Glutamatergic neuron (in vitro differentiated cells): ENCODE data around the gene TTLL1. TPM values are rescaled to one million over a fixed set of nuclear protein-coding genes. Genes with fewer than 3 reads are reported as not detected.

Experiments
- DNase-seq: peaks from one replicate; pipeline ENCODE4 v3.0.0; 2022
- H3K27ac Mint-ChIP-seq: one replicate; pipeline ENCODE4 v1.8.0; 2020; ENCODE audit warnings: mild to moderate bottlenecking, mixed read lengths, inconsistent platforms; ENCODE audit not compliant: unreplicated experiment
- H3K27me3 Mint-ChIP-seq: one replicate; pipeline ENCODE4 v1.8.0; 2020; ENCODE audit warnings: mild to moderate bottlenecking, moderate library complexity, mixed read lengths, inconsistent platforms; ENCODE audit not compliant: unreplicated experiment
- H3K36me3 Mint-ChIP-seq: one replicate; pipeline ENCODE4 v1.8.0; 2020; ENCODE audit warnings: mild to moderate bottlenecking, mixed read lengths, inconsistent platforms; ENCODE audit not compliant: unreplicated experiment
- H3K4me1 Mint-ChIP-seq: one replicate; pipeline ENCODE4 v1.8.0; 2020; ENCODE audit warnings: mild to moderate bottlenecking, low read depth, mixed read lengths, inconsistent platforms; ENCODE audit not compliant: unreplicated experiment
- H3K4me3 Mint-ChIP-seq: one replicate; pipeline ENCODE4 v1.8.0; 2020; ENCODE audit warnings: mild to moderate bottlenecking, mixed read lengths, inconsistent platforms; ENCODE audit not compliant: unreplicated experiment
- H3K9me3 Mint-ChIP-seq: one replicate; pipeline ENCODE4 v1.8.0; 2020; ENCODE audit warnings: mild to moderate bottlenecking, moderate library complexity, mixed read lengths, inconsistent platforms; ENCODE audit not compliant: unreplicated experiment
- CTCF ChIP-seq: fragments of 200-600 bp; sonication (generic); IDR thresholded peaks from one replicate; pipeline ENCODE4 v1.5.0; 2021; ENCODE audit not compliant: partially characterized antibody, unreplicated experiment
- total RNA-seq: library from RNA; stranded (reverse); fragmentation: NEBNext Ultra II Directional; extraction: Animal tissue kit (Norgen Biotek cat#: 25700); gene quantifications from one replicate; pipeline ENCODE4 v1.2.1, GENCODE V29; 2021; ENCODE audit not compliant: unreplicated experiment

TTLL1 gene
- total RNA-seq, 1 donor from 2014 or later: 22.0 TPM

GRCh38 chr22:43118024-43118849 is 29.0 kb upstream of the TTLL1 start:
- peaks cover 15% of the 10 kb centered on the region for H3K27me3 Mint-ChIP-seq
- H3K27ac Mint-ChIP-seq: no peak overlapping the region
- H3K36me3 Mint-ChIP-seq: no peaks in the 10 kb centered on the region
- TF ChIP-seq CTCF: no peak
- H3K4me1 Mint-ChIP-seq: peaks cover 18% of the 10 kb centered on the region
- no peak for DNase-seq
- H3K9me3 Mint-ChIP-seq: peaks cover 12% of the 10 kb centered on the region
- H3K4me3 Mint-ChIP-seq: no peak overlapping the region

- peaks cover 17% of the 10 kb centered on the region for H3K27me3 Mint-ChIP-seq
- H3K36me3 Mint-ChIP-seq: no peaks in the 10 kb centered on the region
- no peak for DNase-seq
- peaks cover 10% of the 10 kb centered on the region for H3K9me3 Mint-ChIP-seq
- H3K4me1 Mint-ChIP-seq: peaks cover 19% of the 10 kb centered on the region
- no peak for TF ChIP-seq CTCF
- no peak overlapping the region for H3K4me3 Mint-ChIP-seq
- H3K27ac Mint-ChIP-seq: no peak overlapping the region
Observed at GRCh38 chr22:43116932-43117331, 27.7 kb upstream of the TTLL1 start.

GRCh38 chr22:43114958-43115357 is 25.8 kb upstream of the TTLL1 start:
- no peak for TF ChIP-seq CTCF
- Mint-ChIP-seq H3K27ac (peak overlapping the region; percentile 59), H3K4me3 (no peak overlapping the region), H3K27me3 (peaks cover 15% of the 10 kb centered on the region), H3K4me1 (peaks cover 21% of the 10 kb centered on the region), H3K36me3 (no peaks in the 10 kb centered on the region), H3K9me3 (peaks cover 12% of the 10 kb centered on the region)
- DNase-seq: no peak

GRCh38 chr22:43113526-43114251 is 24.5 kb upstream of the TTLL1 start:
- no peak for TF ChIP-seq CTCF
- H3K27ac Mint-ChIP-seq: peak overlapping the region; percentile 94
- H3K27me3 Mint-ChIP-seq: peaks cover 15% of the 10 kb centered on the region
- peak; percentile 49 for DNase-seq
- peaks cover 16% of the 10 kb centered on the region for H3K4me1 Mint-ChIP-seq
- no peaks in the 10 kb centered on the region for H3K36me3 Mint-ChIP-seq
- peak overlapping the region; percentile 82 for H3K4me3 Mint-ChIP-seq
- H3K9me3 Mint-ChIP-seq: peaks cover 12% of the 10 kb centered on the region
